Neutrophil (primary cell): ENCODE data around the gene LCORL.
"Not testable (repeated sequence)": the region's sequence is repeated elsewhere in the genome, so short reads cannot be mapped to it uniquely, and the experiment has no call there.

Source experiments
- H3K27ac ChIP-seq: fragments of 200-600 bp; sonication (generic); 2 replicates; pipeline ENCODE4 v1.5.1; 2016; ENCODE audit warnings: mild to moderate bottlenecking, moderate library complexity
- H3K27me3 ChIP-seq: fragments of 200-600 bp; sonication (generic); 2 replicates; pipeline ENCODE4 v1.6.0; 2016; ENCODE audit warnings: mild to moderate bottlenecking
- H3K36me3 ChIP-seq: fragments of 200-600 bp; sonication (generic); 2 replicates; pipeline ENCODE4 v1.5.1; 2017
- H3K4me1 ChIP-seq, 2 experiments: fragments of 200-600 bp in 1 of 2; sonication (generic) in 1 of 2; 1 replicate in 1 of 2; 2 replicates in 1 of 2; pipeline versions ENCODE4 v1.5.1 to v1.6.1; 2013 to 2016; ENCODE audit warnings: low read depth in 1 of 2, low read length in 1 of 2, mild to moderate bottlenecking in 1 of 2, moderate library complexity in 1 of 2; ENCODE audit not compliant: control insufficient read depth in 1 of 2, insufficient read depth in 1 of 2
- H3K4me3 ChIP-seq, 2 experiments: fragments of 200-600 bp in 1 of 2; sonication (generic) in 1 of 2; 1 replicate in 1 of 2; 2 replicates in 1 of 2; pipeline ENCODE4 v1.5.1; 2013 to 2016; ENCODE audit warnings: low read depth in 1 of 2, low read length in 1 of 2, mild to moderate bottlenecking in 1 of 2, moderate library complexity in 1 of 2
- H3K9me3 ChIP-seq: fragments of 200-600 bp; sonication (generic); 2 replicates; pipeline ENCODE4 v1.5.1; 2016
- TF ChIP-seq, protein P1 (sequence below): fragments of 200-600 bp; sonication (generic); IDR thresholded peaks from 2 replicates; pipeline ENCODE4 v1.5.1; 2016; ENCODE audit warnings: antibody characterized with exemption

LCORL gene

DNA sequence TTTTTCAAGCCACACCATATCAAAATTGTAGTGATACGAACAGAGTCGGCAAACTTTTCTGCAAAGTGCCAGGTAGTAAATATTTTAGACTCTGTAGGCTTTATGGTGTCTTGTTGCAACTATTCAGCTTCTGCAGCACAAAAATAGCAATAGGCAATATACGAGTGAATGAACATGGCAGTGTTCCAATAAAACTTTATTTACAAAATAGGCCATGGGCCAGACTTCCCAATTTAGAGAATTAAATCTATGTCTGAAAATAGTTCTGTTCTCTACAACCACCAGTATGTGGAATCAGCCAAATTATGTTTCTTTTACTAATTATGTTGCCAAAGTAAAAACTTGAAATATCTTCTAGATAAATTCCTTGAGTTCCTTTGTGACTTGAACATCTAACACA is 154.3 kb downstream of the LCORL start:
- TF ChIP-seq, protein P1, sequence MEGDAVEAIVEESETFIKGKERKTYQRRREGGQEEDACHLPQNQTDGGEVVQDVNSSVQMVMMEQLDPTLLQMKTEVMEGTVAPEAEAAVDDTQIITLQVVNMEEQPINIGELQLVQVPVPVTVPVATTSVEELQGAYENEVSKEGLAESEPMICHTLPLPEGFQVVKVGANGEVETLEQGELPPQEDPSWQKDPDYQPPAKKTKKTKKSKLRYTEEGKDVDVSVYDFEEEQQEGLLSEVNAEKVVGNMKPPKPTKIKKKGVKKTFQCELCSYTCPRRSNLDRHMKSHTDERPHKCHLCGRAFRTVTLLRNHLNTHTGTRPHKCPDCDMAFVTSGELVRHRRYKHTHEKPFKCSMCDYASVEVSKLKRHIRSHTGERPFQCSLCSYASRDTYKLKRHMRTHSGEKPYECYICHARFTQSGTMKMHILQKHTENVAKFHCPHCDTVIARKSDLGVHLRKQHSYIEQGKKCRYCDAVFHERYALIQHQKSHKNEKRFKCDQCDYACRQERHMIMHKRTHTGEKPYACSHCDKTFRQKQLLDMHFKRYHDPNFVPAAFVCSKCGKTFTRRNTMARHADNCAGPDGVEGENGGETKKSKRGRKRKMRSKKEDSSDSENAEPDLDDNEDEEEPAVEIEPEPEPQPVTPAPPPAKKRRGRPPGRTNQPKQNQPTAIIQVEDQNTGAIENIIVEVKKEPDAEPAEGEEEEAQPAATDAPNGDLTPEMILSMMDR, result no peak
- no peaks in the 10 kb centered on the region for H3K36me3 ChIP-seq
- no peak overlapping the region for H3K27ac ChIP-seq
- H3K4me1 ChIP-seq, result no peaks in the 10 kb centered on the region
- H3K9me3 ChIP-seq, result no peaks in the 10 kb centered on the region
- H3K4me3 ChIP-seq, result no peak overlapping the region
- no peaks in the 10 kb centered on the region for H3K27me3 ChIP-seq

DNA sequence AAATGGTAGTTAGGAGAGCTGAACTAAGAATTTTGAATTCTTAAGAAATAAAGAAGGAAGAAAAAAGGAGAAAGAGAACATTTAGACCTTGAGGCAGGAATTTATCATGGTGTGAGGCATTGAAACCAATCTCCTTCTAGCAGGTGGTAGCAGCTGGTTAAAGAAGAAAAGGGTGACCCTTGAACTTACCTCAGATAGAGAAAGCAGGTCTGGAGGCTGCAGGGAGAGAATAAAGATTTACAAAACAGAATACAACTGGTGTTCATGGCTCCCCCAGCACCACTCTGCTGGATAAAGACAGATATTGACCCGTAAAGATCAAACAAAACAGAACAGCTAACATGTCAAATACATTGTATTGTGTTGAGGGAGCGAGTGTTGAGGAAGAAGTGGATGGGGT is 154.7 kb downstream of the LCORL start:
- Histone ChIP-seq H3K27ac (no peak overlapping the region), H3K27me3 (no peaks in the 10 kb centered on the region), H3K4me3 (no peak overlapping the region), H3K4me1 (no peaks in the 10 kb centered on the region), H3K9me3 (no peaks in the 10 kb centered on the region), H3K36me3 (no peaks in the 10 kb centered on the region)
- TF ChIP-seq, protein P1, result no peak

DNA sequence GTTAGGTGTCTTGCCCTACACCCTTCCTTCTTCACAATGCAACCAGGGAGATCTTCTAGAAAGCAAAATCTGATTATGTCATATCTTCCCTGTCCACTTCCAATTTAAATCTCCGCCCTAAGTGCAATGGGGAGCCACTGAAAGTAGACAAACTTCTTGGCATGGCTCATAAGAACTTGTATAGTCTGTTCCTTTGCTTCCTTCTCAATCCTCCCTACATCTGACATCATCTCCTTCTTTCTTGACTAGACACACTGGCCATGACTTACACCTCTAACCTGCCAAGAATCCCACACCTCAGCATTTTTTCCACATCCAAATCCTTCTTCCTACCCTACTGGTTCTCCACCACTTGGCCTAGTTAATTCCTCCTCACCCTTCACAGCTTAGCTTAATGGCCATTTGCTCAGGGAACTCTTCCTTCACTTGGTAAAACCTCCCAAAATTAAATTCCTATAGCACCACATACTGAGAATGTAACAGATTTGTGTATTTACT is 155.6 kb downstream of the LCORL start:
- Histone ChIP-seq H3K27ac (no peak overlapping the region), H3K36me3 (no peaks in the 10 kb centered on the region), H3K4me3 (no peak overlapping the region), H3K27me3 (no peaks in the 10 kb centered on the region), H3K9me3 (no peaks in the 10 kb centered on the region), H3K4me1 (no peaks in the 10 kb centered on the region)
- TF ChIP-seq, protein P1, result no peak

DNA sequence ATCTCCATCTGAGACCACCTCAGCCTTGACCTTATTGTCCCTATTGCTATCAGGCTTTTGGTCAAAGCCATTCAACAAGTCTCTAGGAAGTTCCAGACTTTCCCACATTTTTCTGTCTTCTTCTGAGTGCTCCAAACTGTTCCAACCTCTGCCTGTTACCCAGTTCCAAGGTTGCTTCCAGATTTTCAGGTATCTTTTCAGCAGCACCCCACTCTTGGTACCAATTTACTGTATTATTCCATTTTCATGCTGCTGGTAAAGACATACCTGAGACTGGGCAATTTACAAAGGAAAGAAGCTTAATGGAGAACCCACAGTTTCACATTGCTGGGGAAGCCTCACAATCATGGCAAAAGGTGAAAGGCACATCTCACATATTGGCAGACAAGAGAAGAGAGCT is 159.6 kb downstream of the LCORL start:
- H3K27ac ChIP-seq, H3K27me3 ChIP-seq, H3K36me3 ChIP-seq, H3K4me3 ChIP-seq, H3K4me1 ChIP-seq, H3K9me3 ChIP-seq: not testable (repeated sequence)

DNA sequence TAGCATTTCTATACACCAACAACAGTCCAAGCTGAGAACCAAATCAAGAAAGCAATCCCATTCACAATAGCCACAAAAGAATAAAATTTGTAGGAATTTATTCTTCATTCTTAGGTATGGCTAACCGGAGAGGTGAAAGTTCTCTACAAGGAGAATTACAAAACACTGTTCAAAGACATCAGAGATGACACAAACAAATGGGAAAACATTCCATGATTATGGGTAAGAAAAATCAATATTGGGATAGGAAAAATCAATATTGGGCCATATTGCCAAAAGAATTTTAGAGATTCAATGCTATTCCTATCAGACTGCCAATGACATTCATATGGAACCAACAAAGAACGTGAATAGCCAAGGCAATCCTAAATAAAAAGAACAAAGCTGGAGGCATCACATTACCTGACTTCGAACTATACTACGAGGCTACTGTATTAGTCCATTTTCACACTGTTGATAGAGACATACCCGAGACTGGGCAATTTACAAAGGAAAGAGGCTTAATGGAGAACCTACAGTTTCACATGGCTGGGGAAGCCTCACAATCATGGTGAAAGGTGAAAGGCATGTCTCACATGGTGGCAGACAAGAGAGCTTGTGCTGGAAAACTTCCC is 161.7 kb downstream of the LCORL start:
- no peaks in the 10 kb centered on the region for H3K27me3 ChIP-seq
- H3K36me3 ChIP-seq, result no peaks in the 10 kb centered on the region
- H3K4me3 ChIP-seq, result no peak overlapping the region
- H3K27ac ChIP-seq, result no peak overlapping the region
- TF ChIP-seq, protein P1, result no peak
- H3K9me3 ChIP-seq, result no peaks in the 10 kb centered on the region
- H3K4me1 ChIP-seq, result no peaks in the 10 kb centered on the region

DNA sequence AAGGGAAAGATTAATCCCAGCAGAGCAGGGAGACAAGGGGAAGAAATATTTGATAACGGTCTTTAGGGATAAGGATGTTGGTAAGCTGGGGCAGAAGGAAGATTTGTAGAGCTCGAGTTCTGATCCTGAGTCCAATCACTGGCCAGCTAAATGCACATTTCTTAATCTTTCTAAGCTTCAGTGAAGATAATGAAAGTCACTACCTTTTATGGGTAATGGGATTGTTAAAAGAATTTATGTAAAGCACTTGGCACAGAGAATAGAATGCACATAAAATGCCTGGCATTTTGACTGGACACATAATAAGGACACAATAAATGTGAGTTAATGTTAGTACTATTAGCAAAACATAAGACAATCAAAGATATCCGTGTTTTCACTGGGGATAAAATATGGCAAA is 167.5 kb downstream of the LCORL start:
- Histone ChIP-seq H3K36me3 (no peaks in the 10 kb centered on the region), H3K4me1 (no peaks in the 10 kb centered on the region), H3K27me3 (no peaks in the 10 kb centered on the region), H3K27ac (no peak overlapping the region), H3K9me3 (no peaks in the 10 kb centered on the region), H3K4me3 (no peak overlapping the region)
- TF ChIP-seq, protein P1, result no peak
